HepG2 (cell line): ENCODE measurements around the gene RNF125. TPM values are rescaled to one million over a fixed set of nuclear protein-coding genes. Genes with fewer than 3 reads are reported as not detected.

Experiments used
- ATAC-seq: fragments of 200-7000 bp; cut with Tn5 transposase; 3 replicates; pipeline ENCODE4 v1.9.1; 2020; ENCODE audit warnings: mild to moderate bottlenecking, moderate library complexity
- BruUV-seq: library from RNA; stranded (reverse); fragments of 400-500 nt; replicated peaks from 2 replicates; lab custom pipeline; 2021; lab: Mats Ljungman, UMichigan
- CTCF ChIA-PET: fragments of 300-600 bp; formaldehyde crosslinking; extraction: SDS; loops from one replicate; lab custom pipeline; 2021; ENCODE audit warnings: low total read pairs, inconsistent platforms, low intra/inter-chr PET ratio; lab: Yijun Ruan, JAX
- POLR2A ChIA-PET: fragments of 350-600 bp; sonication (Branson Sonifier 250); formaldehyde crosslinking; loops from one replicate; lab custom pipeline; 2020; ENCODE audit warnings: antibody characterized with exemption, inconsistent platforms; lab: Yijun Ruan, JAX
- DNase-seq: peaks from one replicate; pipeline ENCODE4 v3.0.0-alpha.2; 2015; ENCODE audit warnings: low spot score
- FAIRE-seq: peaks from 3 replicates; lab custom pipeline; 2011; peaks lifted over from hg19 to GRCh38; lab: Jason Lieb, UNC
- H2AFZ ChIP-seq: one replicate; pipeline ENCODE4 v1.6.1; 2011; ENCODE audit warnings: low read length, inconsistent platforms
- H3K27ac ChIP-seq: fragments of 300-600 bp; 3 replicates; pipeline ENCODE4 v1.8.0; 2011; ENCODE audit warnings: mixed run types, mild to moderate bottlenecking, mixed read lengths, low read length, inconsistent platforms; ENCODE audit not compliant: insufficient read depth; ENCODE audit errors: extremely low read length
- H3K27me3 ChIP-seq, 2 experiments: fragments of 200-600 bp in 1 of 2; 2 replicates in 1 of 2; 3 replicates in 1 of 2; pipeline versions ENCODE4 v1.6.0 to v1.8.0; 2011; ENCODE audit warnings: low read length in 2 of 2, mild to moderate bottlenecking in 2 of 2, moderate library complexity in 2 of 2, inconsistent platforms in 1 of 2; ENCODE audit not compliant: insufficient read depth in 2 of 2, control insufficient read depth in 1 of 2
- H3K36me3 ChIP-seq, 2 experiments: fragments of 200-600 bp in 1 of 2; replicated peaks in 1 of 2; 2 replicates in 1 of 2; 3 replicates in 1 of 2; pipeline versions ENCODE4 v1.5.1 to v1.8.0; 2011; ENCODE audit warnings: low read length in 2 of 2, inconsistent platforms in 1 of 2; ENCODE audit not compliant: insufficient read depth in 2 of 2, control insufficient read depth in 1 of 2
- H3K4me1 ChIP-seq: 2 replicates; pipeline ENCODE4 v1.5.1; 2012; ENCODE audit warnings: low read length, inconsistent platforms; ENCODE audit not compliant: insufficient read depth
- H3K4me2 ChIP-seq: 2 replicates; pipeline ENCODE4 v1.6.0; 2011; ENCODE audit warnings: low read depth, low read length, inconsistent platforms
- H3K4me3 ChIP-seq, 3 experiments: fragments of 200-600 bp in 1 of 3; sonication (generic), shearing (Covaris generic) in 1 of 3; replicated peaks in 1 of 3; 2 replicates each; pipeline ENCODE4 v1.5.1; 2011 to 2016; ENCODE audit warnings: low read length in 3 of 3, inconsistent platforms in 2 of 3, low read depth in 2 of 3, mild to moderate bottlenecking in 2 of 3, control low read depth in 1 of 3, mixed read lengths in 1 of 3; ENCODE audit not compliant: insufficient read depth in 1 of 3
- H3K79me2 ChIP-seq: one replicate; pipeline ENCODE4 v1.6.1; 2011; ENCODE audit warnings: low read length, inconsistent platforms; ENCODE audit not compliant: insufficient read depth
- H3K9ac ChIP-seq: 2 replicates; pipeline ENCODE4 v1.6.0; 2011; ENCODE audit warnings: mild to moderate bottlenecking, low read depth, low read length, inconsistent platforms; ENCODE audit not compliant: insufficient read depth
- H3K9me3 ChIP-seq: 2 replicates; pipeline ENCODE4 v1.5.1; 2012; ENCODE audit warnings: mild to moderate bottlenecking, low read length
- H4K20me1 ChIP-seq: 2 replicates; pipeline ENCODE4 v1.6.0; 2011; ENCODE audit warnings: inconsistent platforms, mild to moderate bottlenecking, low read length, moderate library complexity; ENCODE audit not compliant: insufficient read depth
- ATRX ChIP-seq: sonication (generic); formaldehyde crosslinking; IDR thresholded peaks from 2 replicates; pipeline ENCODE4 v1.4.0; 2020; ENCODE audit warnings: missing genetic modification reagents, borderline replicate concordance
- CCDC6 ChIP-seq: sonication (generic); formaldehyde crosslinking; IDR thresholded peaks from 2 replicates; pipeline ENCODE4 v1.8.1; 2022; ENCODE audit warnings: mild to moderate bottlenecking, missing genetic modification reagents, moderate library complexity
- CHD4 ChIP-seq: fragments of 200-600 bp; sonication (generic); IDR thresholded peaks from 2 replicates; pipeline ENCODE4 v1.7.0; 2017; ENCODE audit warnings: mild to moderate bottlenecking, low read length, borderline replicate concordance
- ELF3 ChIP-seq: IDR thresholded peaks from 2 replicates; pipeline ENCODE4 v1.6.1; 2016; ENCODE audit warnings: missing genetic modification reagents, missing compliant biosample characterization
- MTA3 ChIP-seq: sonication (generic); formaldehyde crosslinking; IDR thresholded peaks from 2 replicates; pipeline ENCODE4 v1.4.0; 2020; ENCODE audit warnings: missing genetic modification reagents
- NCOA1 ChIP-seq: sonication (generic); formaldehyde crosslinking; IDR thresholded peaks from 2 replicates; pipeline ENCODE4 v1.9.0; 2021; ENCODE audit warnings: missing genetic modification reagents
- SPEN ChIP-seq: sonication (generic); formaldehyde crosslinking; IDR thresholded peaks from 2 replicates; pipeline ENCODE4 v1.5.1; 2020; ENCODE audit warnings: low read depth, mild to moderate bottlenecking, missing genetic modification reagents
- ZNF225 ChIP-seq: sonication (generic); formaldehyde crosslinking; IDR thresholded peaks from 2 replicates; pipeline ENCODE4 v1.4.0; 2020; ENCODE audit warnings: mild to moderate bottlenecking, missing genetic modification reagents
- ZNF496 ChIP-seq: sonication (generic); formaldehyde crosslinking; IDR thresholded peaks from 2 replicates; pipeline ENCODE4 v1.8.1; 2023; ENCODE audit warnings: mild to moderate bottlenecking, moderate library complexity, missing genetic modification reagents; ENCODE audit not compliant: insufficient replicate concordance
- ZNF776 ChIP-seq: sonication (generic); formaldehyde crosslinking; IDR thresholded peaks from 2 replicates; pipeline ENCODE4 v1.4.0; 2020; ENCODE audit warnings: mild to moderate bottlenecking, missing genetic modification reagents
- WGBS: methylation state at CpG from one replicate; pipeline ENCODE4 v1.1.6; 2017; ENCODE audit warnings: low lambda C conversion rate; 5-methylcytosine and 5-hydroxymethylcytosine counted together
- in situ Hi-C: cut with HindIII; loops from 2 replicates; pipeline ENCODE4 v1.10.0; 2017; ENCODE audit warnings: low pct_unique_long_range_greater_than_20kb; ENCODE audit not compliant: extremely low pct_ligation_motif_present
- intact Hi-C: fragments of 100-400 bp; cut with micrococcal nuclease; formaldehyde crosslinking; loops from one replicate; pipeline ENCODE4 v1.10.0; 2022; ENCODE audit not compliant: unreplicated experiment
- polyA plus RNA-seq, 8 experiments: library from polyadenylated mRNA; depleted of rRNA in 3 of 8; stranded (reverse) in 7 of 8; unstranded in 1 of 8; fragments of >200 nt; fragmentation: Illumina TruSeq in 4 of 8; extraction: Trizol in 4 of 8; gene quantifications; 2 replicates each; pipeline versions ENCODE4 v1.2.1 to v1.2.3, GENCODE V29; 2011 to 2016; ENCODE audit warnings: low read depth in 4 of 8, missing spikeins in 1 of 8, mixed read lengths in 1 of 8; ENCODE audit not compliant: insufficient read depth in 1 of 8
- total RNA-seq, 5 experiments: library from RNA; depleted of rRNA; stranded (reverse); fragments of >200 nt; fragmentation: Illumina TruSeq; extraction: Trizol; gene quantifications; 2 replicates each; pipeline ENCODE4 v1.2.3, GENCODE V29; 2016; ENCODE audit warnings: low read depth in 1 of 5
- TF ChIP-seq, protein P1 (sequence below): sonication (generic); formaldehyde crosslinking; IDR thresholded peaks from 2 replicates; pipeline ENCODE4 v1.4.0; 2020; ENCODE audit warnings: missing genetic modification reagents
- TF ChIP-seq, protein P2 (sequence below): sonication (generic); IDR thresholded peaks from 2 replicates; pipeline ENCODE4 v1.6.1; 2016; ENCODE audit warnings: low read depth, borderline replicate concordance

RNF125 gene
- total and polyA plus RNA-seq, 2 of the 13 experiments (the other 11 are each of a cell fraction or from before 2014, with no cell fraction given) = 0.58 to 1.8 TPM

DNA sequence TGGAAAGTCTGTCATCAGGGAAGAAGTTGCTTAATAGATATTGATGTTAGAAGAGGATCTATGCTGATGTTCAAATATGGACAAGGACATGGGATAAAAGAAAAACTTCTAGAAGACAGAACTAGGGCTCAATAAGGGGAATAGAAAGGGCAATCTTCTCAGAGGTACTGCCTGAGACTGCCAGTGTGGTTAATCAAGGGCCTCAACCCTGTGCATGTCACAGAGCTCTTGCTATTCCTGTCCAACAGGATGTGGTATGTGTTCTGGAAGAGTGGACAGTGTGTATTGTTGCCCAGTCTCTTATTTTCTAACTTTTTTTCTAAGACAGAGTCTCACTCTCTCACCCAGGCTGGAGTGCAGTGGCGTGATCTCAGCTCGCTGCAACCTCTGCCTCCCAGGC lies 27.8 kb upstream of the RNF125 start:
- FAIRE-seq (no peak), ATAC-seq (no peak), DNase-seq (no peak)
- in situ Hi-C loops = no loop called here
- no TSS peak for BruUV-seq
- ChIA-PET POLR2A (no interaction called here), CTCF (no interaction called here)
- H3K27ac ChIP-seq = no peak overlapping the region
- H3K79me2 ChIP-seq = no peaks in the 10 kb centered on the region
- no peak overlapping the region for H3K9ac ChIP-seq
- no peak overlapping the region for H3K4me3 ChIP-seq
- H2AFZ ChIP-seq = no peak overlapping the region
- 35% methylated on average over 2 of the region's 2 CpGs for WGBS
- H3K9me3 ChIP-seq = no peaks in the 10 kb centered on the region
- intact Hi-C loops = no loop called here
- no peak overlapping the region for H3K4me2 ChIP-seq
- no peak for TF ChIP-seq ZNF225 (CRISPR knock-in tag)
- TF ChIP-seq CCDC6 = no peak
- TF ChIP-seq, protein P1, sequence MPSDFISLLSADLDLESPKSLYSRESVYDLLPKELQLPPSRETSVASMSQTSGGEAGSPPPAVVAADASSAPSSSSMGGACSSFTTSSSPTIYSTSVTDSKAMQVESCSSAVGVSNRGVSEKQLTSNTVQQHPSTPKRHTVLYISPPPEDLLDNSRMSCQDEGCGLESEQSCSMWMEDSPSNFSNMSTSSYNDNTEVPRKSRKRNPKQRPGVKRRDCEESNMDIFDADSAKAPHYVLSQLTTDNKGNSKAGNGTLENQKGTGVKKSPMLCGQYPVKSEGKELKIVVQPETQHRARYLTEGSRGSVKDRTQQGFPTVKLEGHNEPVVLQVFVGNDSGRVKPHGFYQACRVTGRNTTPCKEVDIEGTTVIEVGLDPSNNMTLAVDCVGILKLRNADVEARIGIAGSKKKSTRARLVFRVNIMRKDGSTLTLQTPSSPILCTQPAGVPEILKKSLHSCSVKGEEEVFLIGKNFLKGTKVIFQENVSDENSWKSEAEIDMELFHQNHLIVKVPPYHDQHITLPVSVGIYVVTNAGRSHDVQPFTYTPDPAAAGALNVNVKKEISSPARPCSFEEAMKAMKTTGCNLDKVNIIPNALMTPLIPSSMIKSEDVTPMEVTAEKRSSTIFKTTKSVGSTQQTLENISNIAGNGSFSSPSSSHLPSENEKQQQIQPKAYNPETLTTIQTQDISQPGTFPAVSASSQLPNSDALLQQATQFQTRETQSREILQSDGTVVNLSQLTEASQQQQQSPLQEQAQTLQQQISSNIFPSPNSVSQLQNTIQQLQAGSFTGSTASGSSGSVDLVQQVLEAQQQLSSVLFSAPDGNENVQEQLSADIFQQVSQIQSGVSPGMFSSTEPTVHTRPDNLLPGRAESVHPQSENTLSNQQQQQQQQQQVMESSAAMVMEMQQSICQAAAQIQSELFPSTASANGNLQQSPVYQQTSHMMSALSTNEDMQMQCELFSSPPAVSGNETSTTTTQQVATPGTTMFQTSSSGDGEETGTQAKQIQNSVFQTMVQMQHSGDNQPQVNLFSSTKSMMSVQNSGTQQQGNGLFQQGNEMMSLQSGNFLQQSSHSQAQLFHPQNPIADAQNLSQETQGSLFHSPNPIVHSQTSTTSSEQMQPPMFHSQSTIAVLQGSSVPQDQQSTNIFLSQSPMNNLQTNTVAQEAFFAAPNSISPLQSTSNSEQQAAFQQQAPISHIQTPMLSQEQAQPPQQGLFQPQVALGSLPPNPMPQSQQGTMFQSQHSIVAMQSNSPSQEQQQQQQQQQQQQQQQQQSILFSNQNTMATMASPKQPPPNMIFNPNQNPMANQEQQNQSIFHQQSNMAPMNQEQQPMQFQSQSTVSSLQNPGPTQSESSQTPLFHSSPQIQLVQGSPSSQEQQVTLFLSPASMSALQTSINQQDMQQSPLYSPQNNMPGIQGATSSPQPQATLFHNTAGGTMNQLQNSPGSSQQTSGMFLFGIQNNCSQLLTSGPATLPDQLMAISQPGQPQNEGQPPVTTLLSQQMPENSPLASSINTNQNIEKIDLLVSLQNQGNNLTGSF = no peak
- no peak for TF ChIP-seq MTA3 (CRISPR knock-in tag)
- TF ChIP-seq ATRX (CRISPR knock-in tag) = no peak
- TF ChIP-seq NCOA1 (CRISPR knock-in tag) = no peak
- no peak for TF ChIP-seq ZNF776 (CRISPR knock-in tag)
- TF ChIP-seq CHD4 = no peak
- TF ChIP-seq, protein P2, sequence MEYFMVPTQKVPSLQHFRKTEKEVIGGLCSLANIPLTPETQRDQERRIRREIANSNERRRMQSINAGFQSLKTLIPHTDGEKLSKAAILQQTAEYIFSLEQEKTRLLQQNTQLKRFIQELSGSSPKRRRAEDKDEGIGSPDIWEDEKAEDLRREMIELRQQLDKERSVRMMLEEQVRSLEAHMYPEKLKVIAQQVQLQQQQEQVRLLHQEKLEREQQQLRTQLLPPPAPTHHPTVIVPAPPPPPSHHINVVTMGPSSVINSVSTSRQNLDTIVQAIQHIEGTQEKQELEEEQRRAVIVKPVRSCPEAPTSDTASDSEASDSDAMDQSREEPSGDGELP = no peak
- TF ChIP-seq ELF3 (CRISPR knock-in tag) = no peak
- no peak for TF ChIP-seq ZNF496 (CRISPR knock-in tag)
- no peak for TF ChIP-seq SPEN (CRISPR knock-in tag)
- no peaks in the 10 kb centered on the region for H3K36me3 ChIP-seq
- no peaks in the 10 kb centered on the region for H4K20me1 ChIP-seq
- peaks cover 3 to 5% of the 10 kb centered on the region in 2 experiments; a peak in 2 of 5 replicates for H3K27me3 ChIP-seq
- H3K4me1 ChIP-seq = peaks cover 6% of the 10 kb centered on the region; the same call in 1 of the 2 replicates
